GM19328 (cell line): ENCODE measurements around the gene KCNJ2.

ENCODE experiments used
- ATAC-seq: cut with Tn5 transposase; IDR thresholded peaks from one replicate; pipeline ENCODE4 v1.9.1; 2021; ENCODE audit warnings: mild to moderate bottlenecking, moderate library complexity; ENCODE audit not compliant: unreplicated experiment

Gene KCNJ2

DNA sequence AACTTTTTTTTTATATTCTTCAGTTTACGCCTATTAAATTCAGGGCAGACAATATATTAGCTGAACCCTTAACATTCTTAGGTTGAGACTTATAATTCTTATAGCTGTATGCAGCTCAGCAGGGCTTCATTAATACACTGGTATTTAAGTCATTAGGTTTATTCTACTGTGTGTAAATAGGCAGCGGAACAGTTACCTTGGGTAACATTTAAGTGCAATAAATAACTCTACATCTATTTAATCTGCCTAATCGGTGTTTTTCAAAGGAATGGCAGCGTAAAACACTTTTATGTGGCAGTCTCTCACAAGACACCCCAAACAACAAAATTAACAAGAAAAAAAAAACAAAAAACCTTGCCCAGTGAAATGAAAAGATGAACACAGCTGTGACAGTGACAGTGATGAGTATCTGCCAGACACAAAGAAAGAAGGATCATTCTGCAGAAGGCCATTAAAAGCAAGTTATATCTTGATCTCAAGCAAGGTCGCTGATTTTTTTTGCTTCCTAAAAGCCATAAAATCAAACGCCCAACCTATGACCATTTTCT, 32.6 kb downstream of the KCNJ2 start:
- ATAC-seq, result no peak

DNA sequence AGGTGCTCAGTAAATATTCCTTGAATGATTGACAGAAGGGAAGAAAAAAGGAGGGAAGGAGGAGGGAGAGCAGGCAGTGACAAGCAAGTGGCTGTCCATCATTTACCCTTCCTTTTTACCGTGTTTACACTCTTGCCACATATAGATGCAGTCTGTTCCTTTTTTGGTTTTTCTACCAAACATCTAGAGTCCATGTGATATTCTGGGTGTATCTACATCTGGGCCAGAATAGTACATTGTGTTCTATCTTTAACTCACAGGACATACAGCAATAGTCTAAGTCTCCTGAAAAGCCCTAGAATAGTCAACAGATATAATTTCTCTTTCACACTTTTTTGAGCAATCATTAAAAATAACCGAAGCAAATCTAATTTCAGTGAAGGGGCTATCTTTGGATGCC, 33.5 kb downstream of the KCNJ2 start:
- ATAC-seq, result no peak

DNA sequence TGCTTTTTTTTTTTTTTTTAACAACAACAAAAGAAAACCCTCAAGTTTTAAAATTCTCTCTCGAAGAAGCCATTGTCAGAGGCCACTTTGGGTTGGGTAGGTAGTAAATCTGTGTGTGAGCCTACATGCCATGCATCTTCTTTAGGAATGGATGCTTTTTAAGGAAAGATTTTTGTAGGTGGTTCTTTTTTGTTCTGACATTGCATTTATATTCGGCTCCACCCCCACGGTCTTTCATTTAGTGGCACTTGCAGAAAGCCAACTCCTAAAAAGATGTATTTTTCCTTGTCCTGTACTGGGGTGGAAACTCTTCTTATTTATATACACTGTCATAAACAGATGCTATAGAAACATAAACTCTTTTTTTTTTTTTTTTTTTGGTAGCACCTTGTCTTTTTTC, 35.1 kb downstream of the KCNJ2 start:
- no peak for ATAC-seq

DNA sequence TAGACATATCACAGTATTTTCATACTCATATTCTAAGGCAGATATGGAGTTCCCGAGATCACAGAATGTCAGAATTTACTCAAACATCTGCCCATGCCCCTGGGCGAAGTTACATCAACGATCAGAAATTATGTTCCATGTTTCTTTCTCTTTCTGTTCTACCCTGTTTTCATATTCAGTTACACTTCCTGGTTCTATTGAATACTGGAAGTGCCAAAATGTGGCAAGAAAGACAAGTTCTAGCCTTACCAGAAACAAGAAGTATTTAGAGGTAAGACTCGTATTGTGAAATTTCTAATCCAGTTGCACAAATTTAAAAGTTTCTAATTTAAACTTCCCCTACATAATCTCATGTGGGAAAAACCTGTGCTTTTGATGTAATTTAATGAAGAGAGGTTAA, 36.1 kb downstream of the KCNJ2 start:
- ATAC-seq, result no peak

DNA sequence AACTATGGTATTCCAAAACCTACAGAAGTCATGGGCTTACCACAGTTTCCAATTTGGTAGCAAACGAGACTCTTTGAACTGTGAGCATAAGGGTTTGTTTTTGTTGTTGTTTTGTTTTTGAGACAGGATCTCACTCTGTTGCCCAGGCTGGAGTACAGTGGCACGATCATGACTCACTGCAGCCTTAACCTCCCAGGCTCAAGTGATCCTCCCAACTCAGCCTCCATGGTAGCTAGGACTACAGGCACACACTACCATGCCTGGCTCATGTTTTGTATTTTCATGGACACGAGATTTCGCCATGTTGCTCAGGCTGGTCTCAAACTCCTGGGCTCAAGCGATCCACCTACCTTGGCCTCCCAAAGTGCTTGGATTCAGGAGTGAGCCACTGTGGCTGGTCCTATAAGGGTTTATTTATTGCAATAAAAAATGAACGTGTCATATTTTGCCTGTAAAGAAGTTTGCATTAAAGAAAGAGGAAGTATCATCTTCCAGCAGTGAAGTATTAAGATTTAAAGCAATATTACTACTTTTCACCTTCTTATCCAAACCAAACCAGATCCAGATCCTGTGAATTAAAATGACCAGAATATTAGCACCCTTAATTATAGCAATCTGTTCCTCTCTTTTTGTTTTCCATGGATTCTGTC, 37.2 kb downstream of the KCNJ2 start:
- ATAC-seq, result no peak

DNA sequence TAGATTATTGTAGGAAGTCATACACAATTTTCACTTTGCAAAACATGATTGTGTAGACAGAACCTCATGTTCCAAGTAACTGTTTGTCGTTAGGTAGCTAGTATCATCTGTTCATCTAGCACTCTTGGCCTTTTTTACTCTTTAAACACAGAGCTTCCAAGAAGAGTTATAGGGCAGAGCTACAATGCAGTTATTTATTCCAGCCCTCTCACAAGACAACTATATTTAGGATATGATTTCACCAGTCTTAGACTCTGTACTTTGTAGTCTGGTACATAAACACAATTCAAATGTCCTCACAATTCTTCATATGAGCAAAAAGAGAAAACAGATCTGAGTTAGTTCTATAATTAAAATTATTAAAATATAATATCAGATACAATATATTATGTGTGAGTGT, 37.9 kb downstream of the KCNJ2 start:
- ATAC-seq, result no peak

DNA sequence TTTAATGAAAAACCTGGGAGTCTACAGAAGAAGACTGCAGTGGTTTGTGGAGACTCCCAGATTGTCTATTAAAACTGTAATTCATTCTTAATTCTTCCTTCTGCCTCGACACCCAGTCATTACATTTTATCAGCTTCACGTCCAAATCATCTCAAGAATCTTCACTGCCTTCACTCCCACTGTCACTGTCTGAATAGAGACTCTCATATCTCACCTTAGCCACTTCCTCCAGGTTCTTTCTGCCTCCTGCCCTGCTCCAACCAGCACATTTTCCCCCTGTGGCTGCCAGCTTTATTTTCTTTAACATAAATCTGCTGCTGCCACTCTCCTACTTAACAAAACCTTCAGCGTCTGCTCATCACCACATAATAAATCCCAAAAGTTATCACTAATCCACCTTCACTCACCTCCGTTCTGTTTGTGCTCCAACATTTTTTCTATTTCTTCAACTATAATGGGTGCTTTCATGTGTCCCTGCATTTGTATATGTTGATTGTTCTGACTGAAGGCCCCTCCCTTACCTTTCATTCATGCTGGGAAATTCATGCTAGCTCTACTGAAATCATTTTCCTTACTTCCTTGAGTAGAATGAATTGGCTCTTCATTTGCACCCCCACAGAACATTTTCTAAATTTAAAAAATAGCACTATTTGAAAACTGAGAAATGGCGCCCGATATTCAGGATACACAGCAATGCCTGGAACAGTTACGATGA, 38.9 kb downstream of the KCNJ2 start:
- no peak for ATAC-seq

DNA sequence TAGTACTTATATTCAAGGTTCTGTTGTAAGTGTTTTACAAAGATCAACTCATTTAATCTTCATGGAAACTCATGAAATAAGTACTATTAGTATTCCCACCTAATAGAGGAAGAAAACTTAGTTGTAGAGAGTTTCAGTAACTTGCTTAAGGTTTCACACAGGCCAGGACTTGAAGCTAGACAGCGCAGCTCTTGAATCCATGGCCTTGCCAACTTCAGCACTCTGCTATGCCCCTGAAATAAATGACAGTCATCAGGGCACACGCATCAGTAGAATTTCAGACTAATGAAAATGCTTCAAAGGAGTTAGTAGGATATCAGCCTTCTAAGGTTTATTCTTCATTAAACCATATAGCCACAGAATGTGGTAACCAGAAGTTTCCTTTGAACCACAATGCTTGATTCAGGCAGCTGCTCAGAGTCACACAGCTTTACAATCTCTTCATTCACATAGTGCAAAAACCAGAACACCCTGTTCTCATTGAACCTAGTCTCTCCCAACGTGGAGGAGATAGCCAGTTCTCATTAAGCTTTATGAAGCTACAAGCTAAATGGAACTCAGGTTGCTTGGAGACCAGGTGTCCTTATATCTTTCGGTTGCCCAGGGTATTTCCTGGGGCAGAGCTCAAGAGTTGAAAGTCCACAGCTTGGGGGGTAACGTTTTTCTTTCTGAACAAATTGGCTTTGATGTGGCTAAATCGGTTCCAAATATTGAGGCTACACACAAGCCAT, 39.7 kb downstream of the KCNJ2 start:
- ATAC-seq, result no peak

DNA sequence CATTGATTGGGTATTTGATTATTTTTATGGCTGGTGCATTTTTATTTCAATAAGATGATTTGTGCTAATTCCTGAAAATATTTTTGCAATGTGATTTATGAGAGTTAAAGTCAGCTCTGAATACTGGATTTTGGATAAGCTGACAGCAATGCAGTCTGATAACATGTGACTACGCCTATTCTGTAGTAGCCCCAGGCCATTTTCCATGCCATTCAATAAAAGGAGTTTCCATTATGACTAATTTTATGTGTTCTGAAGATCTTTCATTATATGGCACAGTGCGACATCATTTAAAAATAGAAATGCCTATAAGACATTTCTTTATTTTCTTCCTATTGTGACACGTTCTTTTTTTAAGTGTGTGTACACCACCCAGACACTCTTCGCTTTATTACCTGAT, 46.3 kb downstream of the KCNJ2 start:
- no peak for ATAC-seq

DNA sequence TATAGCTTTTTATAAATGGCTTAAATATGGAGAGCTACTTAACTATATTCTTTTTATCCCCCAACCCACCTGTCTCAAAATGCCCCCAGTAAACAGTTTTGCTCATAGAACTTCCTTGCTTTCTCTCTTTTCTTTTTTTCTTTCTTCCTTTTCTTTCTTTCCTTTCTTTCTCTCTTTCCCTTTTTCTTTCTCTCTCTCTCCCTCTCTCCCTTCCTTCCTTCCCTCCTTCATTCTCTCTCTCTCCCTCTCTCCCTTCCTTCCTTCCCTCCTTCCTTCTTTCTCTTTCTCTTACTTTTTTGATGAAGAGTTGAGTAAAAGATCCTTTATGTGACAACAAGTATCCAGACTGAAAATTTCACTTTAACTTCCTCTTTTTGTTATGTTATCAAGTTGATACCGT, 48.2 kb downstream of the KCNJ2 start:
- no peak for ATAC-seq

DNA sequence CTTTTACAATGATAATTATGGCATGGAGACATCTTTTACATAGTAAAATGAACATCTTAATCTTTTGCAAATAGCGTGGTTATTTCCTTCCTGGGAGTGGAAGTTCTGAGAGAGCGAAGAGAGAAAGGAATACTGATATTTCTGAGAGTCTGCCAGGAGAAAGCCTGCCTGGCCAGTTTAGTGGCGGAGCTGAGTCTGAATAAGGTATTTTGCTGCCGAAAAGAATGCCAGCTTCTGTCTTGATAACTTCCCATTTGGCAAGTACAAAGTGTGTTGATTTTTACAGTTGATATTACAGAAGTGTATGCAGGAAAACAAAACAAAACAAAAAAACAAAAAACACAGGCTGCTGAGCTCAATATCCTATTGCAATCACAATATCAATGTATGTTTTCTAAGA, 55.9 kb downstream of the KCNJ2 start:
- no peak for ATAC-seq
